Endothelial cell of umbilical vein (primary cell): ENCODE results near the gene RIC1. TPM values are rescaled to one million over a fixed set of nuclear protein-coding genes. Genes with fewer than 3 reads are reported as not detected.

Experiments used
- BruUV-seq: library from RNA; stranded (reverse); fragments of 400-500 nt; replicated peaks from 2 replicates; lab custom pipeline; 2021; lab: Mats Ljungman, UMichigan
- CTCF ChIA-PET: fragments of 300-600, 350-600 bp; sonication (Branson Sonifier 250); formaldehyde crosslinking; loops from one replicate; lab custom pipeline; 2021; ENCODE audit warnings: antibody characterized with exemption, inconsistent platforms; lab: Charles Lee
- POLR2A ChIA-PET: fragments of 300-600, 350-600 bp; sonication (Branson Sonifier 250); formaldehyde crosslinking; loops from one replicate; lab custom pipeline; 2021; ENCODE audit warnings: antibody characterized with exemption, inconsistent platforms; lab: Charles Lee
- DNase-seq: peaks from one replicate; pipeline ENCODE4 v3.0.0-alpha.2; 2011; ENCODE audit warnings: low read depth, low spot score
- FAIRE-seq: peaks from 2 replicates; lab custom pipeline; 2011; peaks lifted over from hg19 to GRCh38; lab: Jason Lieb, UNC
- H2AFZ ChIP-seq: 2 replicates; pipeline ENCODE4 v1.6.0; 2012; ENCODE audit warnings: low read depth, low read length, control low read depth, inconsistent platforms
- H3K27ac ChIP-seq: 2 replicates; pipeline ENCODE4 v1.5.1; 2011; ENCODE audit warnings: low read depth, mild to moderate bottlenecking, control low read depth, low read length, moderate library complexity; ENCODE audit not compliant: insufficient read depth
- H3K27me3 ChIP-seq, 2 experiments: 2 replicates each; pipeline versions ENCODE4 v1.6.0 to v1.6.1; 2011; ENCODE audit warnings: low read length in 2 of 2, mixed read lengths in 1 of 2; ENCODE audit not compliant: control insufficient read depth in 2 of 2, insufficient read depth in 2 of 2
- H3K36me3 ChIP-seq, 2 experiments: 2 replicates in 1 of 2; 3 replicates in 1 of 2; pipeline ENCODE4 v1.5.1; 2011; ENCODE audit warnings: low read length in 2 of 2, mild to moderate bottlenecking in 1 of 2, moderate library complexity in 1 of 2; ENCODE audit not compliant: control insufficient read depth in 2 of 2, insufficient read depth in 2 of 2; ENCODE audit errors: extremely low read depth in 1 of 2
- H3K4me1 ChIP-seq: 3 replicates; pipeline ENCODE4 v1.5.1; 2011; ENCODE audit warnings: mild to moderate bottlenecking, low read length; ENCODE audit not compliant: control insufficient read depth, insufficient read depth; ENCODE audit errors: extremely low read depth
- H3K4me2 ChIP-seq: 2 replicates; pipeline ENCODE4 v1.6.1; 2011; ENCODE audit warnings: low read length, control low read depth, mixed read lengths; ENCODE audit not compliant: insufficient read depth
- H3K4me3 ChIP-seq, 3 experiments: fragments of 200-600 bp in 1 of 3; sonication (generic), shearing (Covaris generic) in 1 of 3; replicated peaks in 1 of 3; 2 replicates each; pipeline ENCODE4 v1.5.1; 2011 to 2016; ENCODE audit warnings: control low read depth in 3 of 3, low read length in 3 of 3, mild to moderate bottlenecking in 2 of 3, inconsistent platforms in 1 of 3, low read depth in 1 of 3, moderate library complexity in 1 of 3; ENCODE audit not compliant: insufficient read depth in 1 of 3
- H3K79me2 ChIP-seq: 2 replicates; pipeline ENCODE4 v1.6.0; 2012; ENCODE audit warnings: low read length, inconsistent platforms; ENCODE audit not compliant: control insufficient read depth, insufficient read depth
- H3K9ac ChIP-seq: replicated peaks from 2 replicates; pipeline ENCODE3; 2011; ENCODE audit warnings: low read length, control low read depth; ENCODE audit not compliant: insufficient read depth; ENCODE audit errors: extremely low read depth
- H3K9me1 ChIP-seq: replicated peaks from 3 replicates; pipeline ENCODE4 v1.6.0; 2011; ENCODE audit warnings: mild to moderate bottlenecking, low read length; ENCODE audit not compliant: control insufficient read depth, insufficient read depth; ENCODE audit errors: extremely low read depth
- H3K9me3 ChIP-seq: replicated peaks from 2 replicates; pipeline ENCODE4 v1.5.1; 2012; ENCODE audit warnings: low read length, inconsistent platforms; ENCODE audit not compliant: control insufficient read depth, insufficient read depth
- H4K20me1 ChIP-seq: replicated peaks from 2 replicates; pipeline ENCODE3; 2011; ENCODE audit warnings: mild to moderate bottlenecking, low read length; ENCODE audit not compliant: control insufficient read depth, insufficient read depth; ENCODE audit errors: extremely low read depth
- CTCF ChIP-seq, 2 donors: IDR thresholded peaks; 1 replicate in 1 of 2; 2 replicates in 1 of 2; pipeline ENCODE4 v1.5.1; 2011; ENCODE audit warnings: low read length in 2 of 2, mild to moderate bottlenecking in 2 of 2, moderate library complexity in 2 of 2, control low read depth in 1 of 2, inconsistent platforms in 1 of 2, low read depth in 1 of 2; ENCODE audit not compliant: insufficient read depth in 1 of 2; ENCODE audit errors: extremely low read depth in 1 of 2
- EZH2 ChIP-seq: IDR thresholded peaks from 2 replicates; pipeline ENCODE4 v1.6.1; 2012; ENCODE audit warnings: borderline replicate concordance, low read depth, mild to moderate bottlenecking, moderate library complexity, low read length, inconsistent platforms; ENCODE audit not compliant: severe bottlenecking
- FOS ChIP-seq: IDR thresholded peaks from 2 replicates; pipeline ENCODE4 v1.6.1; 2011; ENCODE audit warnings: mild to moderate bottlenecking, low read length, moderate library complexity, borderline replicate concordance; ENCODE audit not compliant: insufficient read depth
- GATA2 ChIP-seq: IDR thresholded peaks from 2 replicates; pipeline ENCODE4 v1.7.0; 2011; ENCODE audit warnings: low read depth, mild to moderate bottlenecking, moderate library complexity, mixed read lengths, low read length; ENCODE audit not compliant: insufficient read length, insufficient read depth
- JUN ChIP-seq: IDR thresholded peaks from 2 replicates; pipeline ENCODE4 v1.6.1; 2011; ENCODE audit warnings: borderline replicate concordance, low read depth; ENCODE audit not compliant: insufficient read length, insufficient read depth
- MYC ChIP-seq: IDR thresholded peaks from one replicate; pipeline ENCODE4 v1.6.1; 2011; ENCODE audit warnings: mild to moderate bottlenecking, low read depth, low read length
- POLR2A ChIP-seq: IDR thresholded peaks from 2 replicates; pipeline ENCODE4 v1.6.1; 2012; ENCODE audit warnings: low read depth, mild to moderate bottlenecking, control low read depth, low read length
- POLR2AphosphoS5 ChIP-seq: IDR thresholded peaks from 2 replicates; pipeline ENCODE4 v1.6.1; 2012; ENCODE audit warnings: low read depth, mild to moderate bottlenecking, control low read depth, low read length, moderate library complexity; ENCODE audit not compliant: insufficient read depth
- dilution Hi-C: fragments of 300-500 bp; cut with MboI; formaldehyde crosslinking; loops from one replicate; pipeline ENCODE4 v1.15.0; 2019; ENCODE audit warnings: low sequenced_read_pairs; ENCODE audit not compliant: extremely low pct_ligation_motif_present
- intact Hi-C: fragments of 100-400 bp; cut with micrococcal nuclease; formaldehyde crosslinking; loops from one replicate; pipeline ENCODE4 v1.10.0; 2022
- polyA plus RNA-seq, 4 experiments: library from polyadenylated mRNA; depleted of rRNA in 3 of 4; stranded (reverse) in 3 of 4; unstranded in 1 of 4; fragments of >200 nt; gene quantifications; 2 replicates each; pipeline versions ENCODE4 v1.2.1 to v1.2.3, GENCODE V29; 2011 to 2012; ENCODE audit warnings: missing spikeins in 1 of 4
- total RNA-seq: library from RNA; stranded (reverse); gene quantifications from 2 replicates; pipeline ENCODE4 v1.2.3, GENCODE V29; 2021
- TF ChIP-seq, protein P1 (sequence below): IDR thresholded peaks from 2 replicates; pipeline ENCODE4 v1.6.1; 2011; ENCODE audit not compliant: insufficient read depth, insufficient read length

The RIC1 gene
- total and polyA plus RNA-seq, 2 donors (not counting 3 experiments of a cell fraction or from before 2014, with no cell fraction given): 14.0 to 23.5 TPM

DNA sequence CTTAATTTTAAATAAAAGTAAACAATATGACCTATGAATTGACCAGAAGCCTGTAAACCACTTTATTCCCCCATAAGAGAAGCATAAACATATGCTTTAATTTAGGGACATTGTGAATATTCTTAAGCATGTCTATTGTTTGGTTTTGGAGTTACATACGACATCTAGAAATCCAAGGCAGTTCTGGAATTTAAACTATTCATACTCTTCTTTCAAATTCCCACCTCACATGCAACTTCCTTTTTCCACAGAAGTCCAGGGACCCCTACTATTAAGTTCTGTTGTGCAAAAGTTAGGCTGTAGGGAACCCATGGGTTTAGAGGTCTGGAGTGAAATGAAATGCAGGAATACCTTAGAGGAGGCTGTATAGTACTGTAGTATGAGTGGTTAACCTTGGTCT, 2.1 kb downstream of the RIC1 start:
- peaks cover 4% of the 10 kb centered on the region for H3K9me3 ChIP-seq
- peak overlapping the region in 1 of 3 experiments; percentile 99 for H3K4me3 ChIP-seq
- POLR2A ChIA-PET: interaction anchor here (0.7 kb wide), 1 partner anchor 384 kb away, joined by 3 read pairs; no protein-coding TSS in a partner anchor
- H3K79me2 ChIP-seq: peaks cover 72% of the 10 kb centered on the region
- no peaks in the 10 kb centered on the region for H3K27me3 ChIP-seq
- H3K27ac ChIP-seq: no peak overlapping the region
- dilution Hi-C loops (no loop called here), intact Hi-C loops (loop anchor here (5.0 kb wide), 1 partner anchor 66 kb away; no protein-coding TSS in a partner anchor)
- FAIRE-seq (no peak), DNase-seq (no peak)
- BruUV-seq: no TSS peak
- TF ChIP-seq GATA2: no peak
- TF ChIP-seq JUN: no peak
- no peak for TF ChIP-seq CTCF (IDR thresholded peaks at IDR 0.05; ENCODE audit: extremely low read depth in 1 of 2, insufficient read depth in 1 of 2, low read depth in 1 of 2, low read length in 2 of 2)
- TF ChIP-seq POLR2AphosphoS5: no peak
- TF ChIP-seq FOS: no peak
- no peak for TF ChIP-seq EZH2
- no peak for TF ChIP-seq MYC
- TF ChIP-seq, protein P1, sequence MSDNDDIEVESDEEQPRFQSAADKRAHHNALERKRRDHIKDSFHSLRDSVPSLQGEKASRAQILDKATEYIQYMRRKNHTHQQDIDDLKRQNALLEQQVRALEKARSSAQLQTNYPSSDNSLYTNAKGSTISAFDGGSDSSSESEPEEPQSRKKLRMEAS: no peak
- no peak for TF ChIP-seq POLR2A
- no peak overlapping the region for H2AFZ ChIP-seq
- H4K20me1 ChIP-seq: peaks cover 3% of the 10 kb centered on the region
- H3K9me1 ChIP-seq: no peaks in the 10 kb centered on the region
- peak overlapping the region; percentile 97 for H3K4me2 ChIP-seq
- CTCF ChIA-PET: no interaction called here
- H3K9ac ChIP-seq: no peak overlapping the region
- no peaks in the 10 kb centered on the region for H3K36me3 ChIP-seq
- H3K4me1 ChIP-seq: peaks cover 32% of the 10 kb centered on the region
